Cortex of kidney (tissue), 1 donor: ENCODE measurements around the gene CLEC4G.

Experiments
- DNase-seq: peaks from one replicate; lab custom pipeline; 2025; lab: John Stamatoyannopoulos, UW

The CLEC4G gene

GRCh38 chr19:7697721-7698287 lies 34.1 kb downstream of the CLEC4G start:
- no peak for DNase-seq

GRCh38 chr19:7694499-7694898 lies 37.4 kb downstream of the CLEC4G start:
- DNase-seq = no peak

GRCh38 chr19:7692417-7693088 lies 39.4 kb downstream of the CLEC4G start:
- no peak for DNase-seq

GRCh38 chr19:7691497-7691896 lies 40.4 kb downstream of the CLEC4G start:
- no peak for DNase-seq

- DNase-seq = no peak
Measured at GRCh38 chr19:7690779-7691258, 41.1 kb downstream of the CLEC4G start.

- DNase-seq = no peak
Measured at GRCh38 chr19:7689165-7689564, 42.7 kb downstream of the CLEC4G start.

GRCh38 chr19:7687177-7687576 lies 44.7 kb downstream of the CLEC4G start:
- DNase-seq = no peak

GRCh38 chr19:7685546-7686445 lies 46.1 kb downstream of the CLEC4G start:
- DNase-seq = no peak

- DNase-seq = no peak
Measured at GRCh38 chr19:7682175-7682855, 49.6 kb downstream of the CLEC4G start.

- no peak for DNase-seq
Measured at GRCh38 chr19:7681340-7682174, 50.4 kb downstream of the CLEC4G start.

- DNase-seq = peak; percentile 50
Measured at GRCh38 chr19:7680606-7681339, 51.1 kb downstream of the CLEC4G start, which contains the start of gene TRAPPC5. Gene TRAPPC5, plus strand, starts transcription at chr19:7680833. Its CDS starts 1,421 bp downstream, at chr19:7682254.

GRCh38 chr19:7679771-7680605 lies 51.9 kb downstream of the CLEC4G start:
- DNase-seq = no peak

GRCh38 chr19:7678971-7679751 lies 52.7 kb downstream of the CLEC4G start:
- DNase-seq = no peak
